ENCODE results near the gene NOC2L.

The NOC2L gene

GRCh38 chr1:913491-914130 is 45.4 kb downstream of the NOC2L start:
- Mint-ChIP-seq H3K4me3 (no peak overlapping the region), H3K4me1 (ENCODE audit: low read depth) (no peaks in the 10 kb centered on the region), H3K27ac (no peak overlapping the region), H3K27me3 (ENCODE audit: low read depth) (peaks cover 22% of the 10 kb centered on the region), H3K9me3 (no peaks in the 10 kb centered on the region), H3K36me3 (ENCODE audit: low read depth) (no peaks in the 10 kb centered on the region)
- DNase-seq (ENCODE audit: low spot score): no peak

- H3K9me3 Mint-ChIP-seq: no peaks in the 10 kb centered on the region
- no peak for DNase-seq (ENCODE audit: low spot score)
- H3K4me1 Mint-ChIP-seq (ENCODE audit: low read depth): no peaks in the 10 kb centered on the region
- H3K27me3 Mint-ChIP-seq (ENCODE audit: low read depth): peaks cover 26% of the 10 kb centered on the region
- H3K27ac Mint-ChIP-seq: no peak overlapping the region
- no peak overlapping the region for H3K4me3 Mint-ChIP-seq
- H3K36me3 Mint-ChIP-seq (ENCODE audit: low read depth): no peaks in the 10 kb centered on the region
Measured at GRCh38 chr1:912740-913301, 46.2 kb downstream of the NOC2L start.

- Mint-ChIP-seq H3K4me3 (no peak overlapping the region), H3K36me3 (ENCODE audit: low read depth) (no peaks in the 10 kb centered on the region), H3K9me3 (no peaks in the 10 kb centered on the region), H3K27ac (no peak overlapping the region), H3K4me1 (ENCODE audit: low read depth) (no peaks in the 10 kb centered on the region), H3K27me3 (ENCODE audit: low read depth) (peaks cover 32% of the 10 kb centered on the region)
- DNase-seq (ENCODE audit: low spot score): no peak
Measured at GRCh38 chr1:911875-912739, 46.9 kb downstream of the NOC2L start.

GRCh38 chr1:910881-911721 is 48.0 kb downstream of the NOC2L start:
- H3K36me3 Mint-ChIP-seq (ENCODE audit: low read depth): no peaks in the 10 kb centered on the region
- no peaks in the 10 kb centered on the region for H3K4me1 Mint-ChIP-seq (ENCODE audit: low read depth)
- DNase-seq (ENCODE audit: low spot score): no peak
- no peaks in the 10 kb centered on the region for H3K9me3 Mint-ChIP-seq
- peaks cover 42% of the 10 kb centered on the region for H3K27me3 Mint-ChIP-seq (ENCODE audit: low read depth)
- no peak overlapping the region for H3K27ac Mint-ChIP-seq
- no peak overlapping the region for H3K4me3 Mint-ChIP-seq

- Mint-ChIP-seq H3K36me3 (ENCODE audit: low read depth) (no peaks in the 10 kb centered on the region), H3K9me3 (no peaks in the 10 kb centered on the region), H3K4me1 (ENCODE audit: low read depth) (no peaks in the 10 kb centered on the region), H3K27me3 (ENCODE audit: low read depth) (peaks cover 50% of the 10 kb centered on the region), H3K4me3 (no peak overlapping the region), H3K27ac (no peak overlapping the region)
- DNase-seq (ENCODE audit: low spot score): no peak
Measured at GRCh38 chr1:910311-910880, 48.7 kb downstream of the NOC2L start.

- H3K36me3 Mint-ChIP-seq (ENCODE audit: low read depth): no peaks in the 10 kb centered on the region
- peaks cover 51% of the 10 kb centered on the region for H3K27me3 Mint-ChIP-seq (ENCODE audit: low read depth)
- no peak overlapping the region for H3K4me3 Mint-ChIP-seq
- no peaks in the 10 kb centered on the region for H3K4me1 Mint-ChIP-seq (ENCODE audit: low read depth)
- H3K27ac Mint-ChIP-seq: no peak overlapping the region
- DNase-seq (ENCODE audit: low spot score): no peak
- no peaks in the 10 kb centered on the region for H3K9me3 Mint-ChIP-seq
Measured at GRCh38 chr1:909861-910310, 49.2 kb downstream of the NOC2L start.

- no peaks in the 10 kb centered on the region for H3K36me3 Mint-ChIP-seq (ENCODE audit: low read depth)
- DNase-seq (ENCODE audit: low spot score): no peak
- no peak overlapping the region for H3K27ac Mint-ChIP-seq
- no peak overlapping the region for H3K4me3 Mint-ChIP-seq
- H3K9me3 Mint-ChIP-seq: no peaks in the 10 kb centered on the region
- no peaks in the 10 kb centered on the region for H3K4me1 Mint-ChIP-seq (ENCODE audit: low read depth)
- H3K27me3 Mint-ChIP-seq (ENCODE audit: low read depth): peaks cover 53% of the 10 kb centered on the region
Measured at GRCh38 chr1:908661-909060, 50.4 kb downstream of the NOC2L start.

- DNase-seq (ENCODE audit: low spot score): no peak
- Mint-ChIP-seq H3K36me3 (ENCODE audit: low read depth) (no peaks in the 10 kb centered on the region), H3K27me3 (ENCODE audit: low read depth) (peaks cover 58% of the 10 kb centered on the region), H3K4me1 (ENCODE audit: low read depth) (no peaks in the 10 kb centered on the region), H3K4me3 (no peak overlapping the region), H3K9me3 (no peaks in the 10 kb centered on the region), H3K27ac (no peak overlapping the region)
Measured at GRCh38 chr1:907611-908451, 51.2 kb downstream of the NOC2L start.

GRCh38 chr1:906600-907420 is 52.2 kb downstream of the NOC2L start:
- Mint-ChIP-seq H3K9me3 (no peaks in the 10 kb centered on the region), H3K36me3 (ENCODE audit: low read depth) (no peaks in the 10 kb centered on the region), H3K4me1 (ENCODE audit: low read depth) (no peaks in the 10 kb centered on the region), H3K27me3 (ENCODE audit: low read depth) (peaks cover 52% of the 10 kb centered on the region), H3K4me3 (no peak overlapping the region), H3K27ac (no peak overlapping the region)
- DNase-seq (ENCODE audit: low spot score): no peak

- H3K36me3 Mint-ChIP-seq (ENCODE audit: low read depth): no peaks in the 10 kb centered on the region
- peaks cover 50% of the 10 kb centered on the region for H3K27me3 Mint-ChIP-seq (ENCODE audit: low read depth)
- no peaks in the 10 kb centered on the region for H3K4me1 Mint-ChIP-seq (ENCODE audit: low read depth)
- no peak overlapping the region for H3K4me3 Mint-ChIP-seq
- no peak overlapping the region for H3K27ac Mint-ChIP-seq
- DNase-seq (ENCODE audit: low spot score): no peak
- H3K9me3 Mint-ChIP-seq: no peaks in the 10 kb centered on the region
Measured at GRCh38 chr1:905811-906599, 53.1 kb downstream of the NOC2L start.

GRCh38 chr1:905071-905749 is 53.8 kb downstream of the NOC2L start:
- no peaks in the 10 kb centered on the region for H3K9me3 Mint-ChIP-seq
- no peaks in the 10 kb centered on the region for H3K4me1 Mint-ChIP-seq (ENCODE audit: low read depth)
- H3K36me3 Mint-ChIP-seq (ENCODE audit: low read depth): no peaks in the 10 kb centered on the region
- H3K27me3 Mint-ChIP-seq (ENCODE audit: low read depth): peaks cover 50% of the 10 kb centered on the region
- H3K4me3 Mint-ChIP-seq: peak overlapping the region; percentile 40
- H3K27ac Mint-ChIP-seq: no peak overlapping the region
- no peak for DNase-seq (ENCODE audit: low spot score)

Measured in T-helper 2 cell treated with Interferon-gamma antibody and Interleukin-4, amounts not matched to agents 5 μg/mL and 100 μg/mL, for 36 hours (primary cell).